Hematopoietic multipotent progenitor cell treated with erythropoietin and hydrocortisone succinate and interleukin-3 and kit ligand, for 15 days (in vitro differentiated cells): ENCODE results near the gene EFHD1.
"Not testable (repeated sequence)": the region's sequence is repeated elsewhere in the genome, so short reads cannot be mapped to it uniquely, and the experiment has no call there.

Experiments used
- DNase-seq: peaks from one replicate; pipeline ENCODE4 v3.0.0-alpha.2; 2015; ENCODE audit warnings: low spot score

EFHD1 gene

GRCh38 chr2:232652505-232652851, 19.1 kb downstream of the EFHD1 start:
- DNase-seq, result no peak

DNA sequence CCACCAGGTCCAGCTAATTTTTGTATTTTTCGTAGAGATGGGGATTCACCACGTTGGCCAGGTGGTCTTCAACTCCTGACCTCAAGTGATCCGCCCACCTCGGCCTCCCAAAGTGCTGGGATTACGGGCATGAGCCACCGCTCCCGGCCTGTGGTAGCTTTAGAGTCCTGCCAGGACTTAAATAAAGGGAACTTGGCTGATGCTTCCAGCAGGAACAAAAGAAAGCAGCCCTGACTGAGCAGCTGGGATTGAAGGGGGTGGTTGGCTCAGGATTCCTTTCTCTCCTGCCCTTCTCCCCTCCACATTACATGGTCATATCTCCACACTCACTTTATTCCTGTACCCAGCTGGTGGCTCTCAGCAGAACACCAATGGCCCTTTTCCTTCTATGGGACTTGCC, 20.0 kb downstream of the EFHD1 start:
- no peak for DNase-seq

GRCh38 chr2:232655392-232655791, 22.0 kb downstream of the EFHD1 start:
- no peak for DNase-seq

GRCh38 chr2:232658217-232658785, 24.9 kb downstream of the EFHD1 start:
- DNase-seq, result no peak

- DNase-seq, result no peak
Measured at GRCh38 chr2:232659359-232659758, 26.0 kb downstream of the EFHD1 start.

GRCh38 chr2:232662486-232663260, 29.3 kb downstream of the EFHD1 start:
- no peak for DNase-seq

- no peak for DNase-seq
Measured at GRCh38 chr2:232666051-232666805, 32.8 kb downstream of the EFHD1 start.

- no peak for DNase-seq
Measured at GRCh38 chr2:232667989-232668583, 34.7 kb downstream of the EFHD1 start.

DNA sequence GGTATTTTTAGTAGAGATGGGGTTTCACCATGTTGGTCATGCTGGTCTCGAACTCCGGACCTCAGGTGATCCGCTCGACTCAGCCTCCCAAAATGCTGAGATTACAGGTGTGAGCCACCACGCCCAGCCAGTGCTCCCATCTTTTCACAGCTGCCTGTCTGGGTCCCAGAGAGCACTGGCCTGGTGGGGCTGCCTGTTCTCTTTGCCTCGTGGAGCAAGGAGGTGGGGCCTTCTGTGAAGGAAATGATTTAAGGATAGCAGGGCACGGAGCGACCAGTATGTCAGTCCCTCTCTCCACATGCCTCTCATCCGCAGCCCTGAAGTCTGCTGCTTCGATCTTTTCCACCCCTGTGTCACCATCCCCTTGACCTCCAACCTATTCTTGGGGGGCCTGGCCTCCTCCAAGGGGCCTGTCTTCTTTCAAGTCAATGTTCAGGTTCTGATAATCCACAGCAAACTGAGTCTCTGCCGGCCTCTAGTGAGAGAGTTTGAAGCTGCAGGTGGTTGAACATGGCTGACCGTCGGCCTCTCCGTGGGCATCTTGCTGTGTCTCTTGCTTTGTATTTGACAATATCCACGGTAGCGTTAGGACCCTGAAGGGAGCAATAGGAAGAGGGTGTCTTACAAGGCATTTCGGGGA, 35.5 kb downstream of the EFHD1 start:
- DNase-seq, result no peak

GRCh38 chr2:232672588-232672987, 39.2 kb downstream of the EFHD1 start:
- no peak for DNase-seq

- no peak for DNase-seq
Measured at GRCh38 chr2:232674491-232674890, 41.1 kb downstream of the EFHD1 start.

DNA sequence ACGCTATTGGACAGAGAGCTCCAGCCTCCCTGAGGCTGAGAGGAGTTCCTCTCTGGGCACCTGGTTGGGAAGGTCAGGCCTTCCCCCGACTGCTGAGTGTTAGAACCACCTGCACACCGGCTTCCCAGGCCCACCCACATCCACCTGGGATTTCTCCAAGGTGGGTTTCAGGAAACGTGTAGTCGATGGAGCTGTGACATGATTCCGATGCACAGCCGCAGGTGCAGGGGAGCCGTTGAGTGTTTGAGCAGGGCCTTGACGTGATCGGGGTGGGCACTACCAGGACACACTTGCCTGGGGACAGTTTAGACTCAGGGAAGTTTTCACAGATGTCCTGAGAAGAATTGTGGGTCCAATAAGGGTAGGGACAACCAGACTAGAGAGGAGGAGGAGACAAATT, 42.0 kb downstream of the EFHD1 start:
- DNase-seq, result no peak

DNA sequence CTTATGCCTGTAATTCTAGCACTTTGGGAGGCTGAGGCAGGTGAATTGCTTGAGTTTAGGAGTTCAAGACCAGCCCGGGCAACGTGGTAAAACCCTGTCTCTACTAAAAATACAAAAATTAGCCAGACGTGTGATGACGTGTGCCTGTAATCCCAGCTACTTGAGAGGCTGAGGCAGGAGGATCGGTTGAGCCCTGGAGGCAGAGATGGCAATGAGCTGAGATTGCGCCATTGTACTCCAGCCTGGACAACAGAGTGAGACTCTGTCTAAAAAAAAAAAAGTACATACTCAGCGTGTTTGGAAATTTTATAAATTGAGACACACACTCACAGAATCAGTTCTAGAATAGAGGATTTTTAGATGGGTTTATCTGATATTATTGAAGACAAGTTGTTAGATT, 46.6 kb downstream of the EFHD1 start:
- DNase-seq, result no peak

DNA sequence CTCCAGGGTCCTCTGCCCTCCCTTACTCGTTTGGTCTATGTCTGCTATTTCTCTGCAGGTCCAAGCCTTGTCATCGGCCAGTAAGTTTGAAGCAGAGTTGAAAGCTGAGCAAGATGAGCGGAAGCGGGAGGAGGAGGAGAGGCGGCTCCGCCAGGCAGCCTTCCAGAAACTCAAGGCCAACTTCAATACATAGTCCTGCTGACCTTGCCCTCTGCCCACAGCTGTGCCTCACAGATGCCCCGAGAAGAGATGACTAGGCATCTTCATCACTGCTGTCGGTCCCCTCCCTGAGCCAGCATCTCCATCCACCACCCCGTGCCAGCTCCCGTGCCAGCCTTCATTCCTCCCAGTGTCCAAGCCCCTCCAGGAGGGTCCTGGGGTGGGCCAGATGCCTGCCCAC, 48.1 kb downstream of the EFHD1 start:
- DNase-seq, result no peak

- DNase-seq, result no peak
Measured at GRCh38 chr2:232683368-232683767, 50.0 kb downstream of the EFHD1 start.

DNA sequence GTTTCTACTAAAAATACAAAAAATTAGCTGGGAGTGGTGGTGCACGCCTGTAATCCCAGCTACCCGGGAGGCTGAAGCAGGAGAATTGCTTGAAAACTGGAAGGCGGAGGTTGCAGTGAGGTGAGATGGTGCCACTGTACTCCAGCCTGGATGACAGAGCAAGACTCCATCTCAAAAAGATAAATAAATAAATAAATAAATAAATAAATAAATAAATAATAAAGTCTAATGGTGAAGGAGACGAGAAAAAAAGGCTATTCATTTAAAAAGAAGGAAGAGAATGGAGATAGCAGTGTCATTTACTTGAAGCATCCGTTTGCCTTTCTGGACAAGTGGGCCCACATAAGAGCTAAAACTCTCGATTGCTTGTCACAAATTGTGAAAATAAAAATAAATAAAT, 52.0 kb downstream of the EFHD1 start:
- not testable (repeated sequence) for DNase-seq

- DNase-seq, result no peak
Measured at GRCh38 chr2:232687382-232688160, 54.2 kb downstream of the EFHD1 start.

DNA sequence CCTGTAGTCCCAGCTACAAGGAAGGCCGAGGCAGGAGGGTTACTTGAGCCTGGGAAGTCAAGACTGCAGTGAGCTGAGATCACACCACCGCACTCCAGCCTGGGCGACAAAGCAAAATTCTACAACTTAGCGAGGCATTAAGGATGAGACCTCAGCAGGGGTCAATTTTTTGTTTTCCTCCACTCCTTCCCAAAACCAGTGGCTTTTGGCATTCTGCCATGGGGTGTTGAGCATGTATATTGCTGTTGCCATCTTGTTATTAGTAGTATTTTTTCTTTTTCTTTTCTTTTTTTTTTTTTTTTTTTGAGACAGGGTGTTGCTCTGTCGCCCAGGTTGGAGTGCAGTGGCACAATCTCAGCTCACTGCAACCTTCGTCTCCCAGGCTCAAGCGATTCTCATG, 54.8 kb downstream of the EFHD1 start:
- DNase-seq, result peak; percentile 16

DNA sequence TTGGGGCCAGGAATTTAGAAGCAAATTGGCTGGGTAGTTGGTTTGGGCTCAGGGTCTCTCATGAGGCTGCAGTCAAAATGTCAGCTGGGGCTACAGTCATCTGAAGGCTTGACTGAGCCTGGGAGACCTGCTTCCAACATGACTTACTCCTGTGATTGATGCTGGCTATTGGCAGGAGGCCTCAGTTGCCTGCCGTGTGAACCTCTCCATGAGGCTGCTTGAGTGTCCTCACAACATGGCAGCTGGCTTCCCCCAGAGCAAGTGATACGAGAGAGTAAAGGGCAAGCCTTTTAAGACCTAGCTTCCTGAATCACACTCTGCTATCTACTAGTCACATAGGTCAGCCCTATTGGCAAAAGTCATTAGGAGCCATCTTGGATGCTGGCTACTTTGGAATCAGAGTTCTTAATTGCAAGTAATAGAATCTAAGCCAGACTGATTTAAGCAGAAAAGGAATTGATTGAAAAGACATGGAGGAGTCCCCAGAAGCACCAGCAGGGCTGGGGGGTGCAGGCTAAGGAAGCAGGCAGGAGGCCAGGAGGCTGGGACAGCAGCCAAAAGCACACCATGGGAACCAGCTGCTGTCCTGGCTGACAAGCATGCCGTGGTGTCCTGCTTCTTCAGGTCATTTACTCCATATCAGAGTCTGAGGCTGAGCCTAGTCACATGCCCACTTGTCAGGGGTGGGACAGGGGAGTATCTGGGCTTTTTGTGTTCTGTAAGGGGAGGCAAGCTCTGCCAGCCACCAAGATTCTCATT, 55.9 kb downstream of the EFHD1 start:
- DNase-seq, result no peak

DNA sequence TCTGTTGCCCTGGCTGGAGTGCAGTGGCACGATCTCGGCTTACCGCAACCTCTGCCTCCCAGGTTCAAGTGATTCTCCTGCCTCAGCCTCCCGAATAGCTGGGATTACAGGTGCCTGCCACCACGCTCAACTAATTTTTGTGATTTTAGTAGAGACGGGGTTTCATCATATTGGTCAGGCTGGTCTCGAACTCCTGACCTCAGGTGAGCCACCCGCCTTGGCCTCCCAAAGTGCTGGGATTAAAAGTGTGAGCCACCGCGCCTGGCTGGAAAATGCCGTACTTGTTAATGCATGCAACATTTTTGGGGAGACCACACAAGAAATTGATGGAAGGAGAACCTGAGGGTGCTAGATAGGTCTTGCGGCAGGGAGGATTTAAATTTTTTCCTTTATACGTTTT, 57.7 kb downstream of the EFHD1 start:
- DNase-seq, result not testable (repeated sequence)

GRCh38 chr2:232693344-232693743, 59.9 kb downstream of the EFHD1 start:
- DNase-seq, result no peak
